Measurements from ENCODE around the gene COG5.

DNA sequence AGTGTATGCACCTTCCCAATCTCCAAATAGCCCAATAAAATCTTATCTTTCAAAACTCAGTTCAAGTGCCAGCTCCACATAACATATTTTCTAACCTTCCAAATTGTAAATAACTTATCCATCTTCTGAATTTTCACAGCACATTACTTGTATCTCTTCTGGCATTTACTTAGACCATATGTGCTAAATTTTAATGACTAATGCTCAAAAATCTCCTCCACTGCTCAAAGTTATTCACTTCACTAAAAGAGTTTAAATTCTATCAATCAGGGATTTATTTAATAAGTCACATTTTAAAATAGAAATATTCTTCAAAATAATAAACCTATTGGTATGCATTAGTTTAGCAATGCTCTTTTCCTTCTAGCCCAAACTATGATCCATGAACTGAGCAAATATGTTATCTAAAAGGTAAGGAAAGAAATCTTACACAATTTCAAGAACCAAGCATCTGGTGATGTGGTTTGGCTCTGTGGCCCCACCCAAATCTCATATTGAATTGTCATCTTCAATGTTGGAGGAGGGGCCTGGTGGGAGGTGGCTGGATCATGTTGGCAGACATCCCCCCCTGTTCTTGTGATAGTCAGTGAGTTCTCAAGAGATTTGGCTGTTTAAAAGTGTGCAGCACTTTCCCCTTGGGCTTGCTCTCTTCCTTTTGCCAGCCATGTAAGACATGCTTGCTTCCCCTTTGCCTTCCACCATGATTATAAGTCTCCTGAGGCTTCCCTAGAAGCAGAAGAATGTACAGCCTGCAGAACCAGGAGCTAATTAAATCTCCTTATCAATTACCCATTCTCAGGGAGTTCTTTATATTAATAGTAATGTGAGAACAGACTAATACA, 121.9 kb downstream of the COG5 start:
- TF ChIP-seq, protein P1, sequence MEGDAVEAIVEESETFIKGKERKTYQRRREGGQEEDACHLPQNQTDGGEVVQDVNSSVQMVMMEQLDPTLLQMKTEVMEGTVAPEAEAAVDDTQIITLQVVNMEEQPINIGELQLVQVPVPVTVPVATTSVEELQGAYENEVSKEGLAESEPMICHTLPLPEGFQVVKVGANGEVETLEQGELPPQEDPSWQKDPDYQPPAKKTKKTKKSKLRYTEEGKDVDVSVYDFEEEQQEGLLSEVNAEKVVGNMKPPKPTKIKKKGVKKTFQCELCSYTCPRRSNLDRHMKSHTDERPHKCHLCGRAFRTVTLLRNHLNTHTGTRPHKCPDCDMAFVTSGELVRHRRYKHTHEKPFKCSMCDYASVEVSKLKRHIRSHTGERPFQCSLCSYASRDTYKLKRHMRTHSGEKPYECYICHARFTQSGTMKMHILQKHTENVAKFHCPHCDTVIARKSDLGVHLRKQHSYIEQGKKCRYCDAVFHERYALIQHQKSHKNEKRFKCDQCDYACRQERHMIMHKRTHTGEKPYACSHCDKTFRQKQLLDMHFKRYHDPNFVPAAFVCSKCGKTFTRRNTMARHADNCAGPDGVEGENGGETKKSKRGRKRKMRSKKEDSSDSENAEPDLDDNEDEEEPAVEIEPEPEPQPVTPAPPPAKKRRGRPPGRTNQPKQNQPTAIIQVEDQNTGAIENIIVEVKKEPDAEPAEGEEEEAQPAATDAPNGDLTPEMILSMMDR (IDR thresholded peaks at IDR 0.05 in 8 of 11, conservative IDR thresholded peaks at IDR 0.05 in 3 of 11), result no peak
- no peak for TF ChIP-seq POLR2AphosphoS5 (IDR thresholded peaks at IDR 0.05)
- TF ChIP-seq POLR2A (IDR thresholded peaks at IDR 0.05), result no peak
